AG09309 (cell line): Measurements from ENCODE around the gene SERPINA10.
"Not testable (repeated sequence)": the region's sequence is repeated elsewhere in the genome, so short reads cannot be mapped to it uniquely, and the experiment has no call there.

Experiments
- DNase-seq: peaks from one replicate; pipeline ENCODE4 v3.0.0-alpha.2; 2010; ENCODE audit warnings: low read depth
- H3K4me3 ChIP-seq: 2 replicates; pipeline ENCODE4 v1.5.1; 2011; ENCODE audit warnings: mild to moderate bottlenecking, low read depth, low read length, moderate library complexity; ENCODE audit not compliant: control insufficient read depth
- TF ChIP-seq, protein P1 (sequence below): IDR thresholded peaks from 2 replicates; pipeline ENCODE4 v1.5.1; 2011; ENCODE audit warnings: mild to moderate bottlenecking, low read depth, low read length, inconsistent platforms; ENCODE audit not compliant: insufficient read depth, control insufficient read depth; ENCODE audit errors: missing control alignments

The SERPINA10 gene

DNA sequence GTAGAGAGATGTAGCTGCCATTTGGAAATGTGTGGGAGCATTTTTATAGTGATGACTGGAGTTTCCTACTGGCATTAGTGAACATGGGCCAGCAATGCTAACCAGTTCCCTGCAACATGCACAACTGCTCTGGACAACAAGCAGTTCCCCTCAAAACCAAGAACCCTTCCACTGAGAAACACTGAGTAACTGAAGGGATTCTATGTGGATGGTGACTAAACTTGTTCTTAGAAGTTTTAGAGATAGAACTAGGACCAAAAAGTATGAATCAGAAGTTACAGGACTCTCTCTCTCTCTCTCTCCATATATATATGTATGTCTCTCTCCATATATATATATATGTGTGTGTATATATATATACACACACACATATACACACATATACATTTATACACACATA is 7.9 kb downstream of the SERPINA10 start:
- TF ChIP-seq, protein P1, sequence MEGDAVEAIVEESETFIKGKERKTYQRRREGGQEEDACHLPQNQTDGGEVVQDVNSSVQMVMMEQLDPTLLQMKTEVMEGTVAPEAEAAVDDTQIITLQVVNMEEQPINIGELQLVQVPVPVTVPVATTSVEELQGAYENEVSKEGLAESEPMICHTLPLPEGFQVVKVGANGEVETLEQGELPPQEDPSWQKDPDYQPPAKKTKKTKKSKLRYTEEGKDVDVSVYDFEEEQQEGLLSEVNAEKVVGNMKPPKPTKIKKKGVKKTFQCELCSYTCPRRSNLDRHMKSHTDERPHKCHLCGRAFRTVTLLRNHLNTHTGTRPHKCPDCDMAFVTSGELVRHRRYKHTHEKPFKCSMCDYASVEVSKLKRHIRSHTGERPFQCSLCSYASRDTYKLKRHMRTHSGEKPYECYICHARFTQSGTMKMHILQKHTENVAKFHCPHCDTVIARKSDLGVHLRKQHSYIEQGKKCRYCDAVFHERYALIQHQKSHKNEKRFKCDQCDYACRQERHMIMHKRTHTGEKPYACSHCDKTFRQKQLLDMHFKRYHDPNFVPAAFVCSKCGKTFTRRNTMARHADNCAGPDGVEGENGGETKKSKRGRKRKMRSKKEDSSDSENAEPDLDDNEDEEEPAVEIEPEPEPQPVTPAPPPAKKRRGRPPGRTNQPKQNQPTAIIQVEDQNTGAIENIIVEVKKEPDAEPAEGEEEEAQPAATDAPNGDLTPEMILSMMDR: no peak
- no peak for DNase-seq
- H3K4me3 ChIP-seq: no peak overlapping the region

DNA sequence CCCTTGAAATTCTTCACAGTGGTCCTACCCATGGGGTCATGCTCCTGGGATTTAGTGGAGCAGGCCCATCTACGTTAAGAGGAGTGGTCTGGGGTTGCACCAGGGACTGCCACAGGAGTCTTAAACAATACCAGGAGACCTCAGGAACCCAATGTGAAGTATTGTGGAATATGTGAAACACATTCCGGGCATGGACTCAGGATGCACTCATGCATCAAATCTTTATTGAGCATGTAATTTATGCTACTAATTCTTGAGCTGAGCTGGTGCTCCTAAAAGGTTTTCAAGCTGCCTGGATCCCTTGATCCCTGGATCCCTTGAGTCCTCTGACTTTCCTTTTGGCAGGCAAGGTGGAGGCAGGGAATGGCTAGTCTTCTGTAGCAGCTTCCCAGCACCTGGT is 8.8 kb downstream of the SERPINA10 start:
- H3K4me3 ChIP-seq: no peak overlapping the region
- no peak for DNase-seq
- TF ChIP-seq, protein P1: no peak

DNA sequence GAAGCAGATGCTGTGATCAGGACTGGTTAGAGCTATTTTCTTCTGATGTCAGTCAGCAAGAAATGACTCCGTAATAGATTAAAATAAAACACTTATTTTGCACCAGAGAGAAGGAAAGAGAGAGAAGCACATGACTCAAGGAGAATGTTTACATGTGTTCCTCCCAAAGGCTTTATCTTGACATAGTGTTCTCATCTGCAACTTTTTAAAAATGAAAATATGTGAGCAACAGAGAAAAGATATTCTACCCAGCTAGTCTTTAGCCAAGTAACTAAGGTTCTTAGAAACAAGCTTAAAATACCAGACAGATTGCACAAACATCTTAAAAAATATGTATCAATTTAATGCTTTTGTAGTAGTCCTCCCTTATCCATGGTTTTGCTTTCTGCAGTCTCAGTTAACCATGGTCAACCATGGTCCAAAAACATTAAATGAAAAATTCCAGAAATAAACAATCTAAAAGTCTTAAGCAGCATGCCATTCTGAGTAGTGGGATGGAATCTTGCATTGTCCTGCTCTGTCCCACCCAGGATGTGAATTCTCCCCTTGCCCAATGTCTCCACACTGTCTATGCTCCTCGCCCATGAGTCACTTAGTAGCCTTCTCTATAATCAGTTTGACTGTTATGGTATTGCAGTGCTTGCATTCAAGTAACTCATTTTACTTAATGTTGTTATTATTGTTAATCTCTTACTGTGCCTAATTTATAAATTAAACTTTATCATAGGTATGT is 9.9 kb downstream of the SERPINA10 start:
- TF ChIP-seq, protein P1: no peak
- no peak for DNase-seq
- no peak overlapping the region for H3K4me3 ChIP-seq

DNA sequence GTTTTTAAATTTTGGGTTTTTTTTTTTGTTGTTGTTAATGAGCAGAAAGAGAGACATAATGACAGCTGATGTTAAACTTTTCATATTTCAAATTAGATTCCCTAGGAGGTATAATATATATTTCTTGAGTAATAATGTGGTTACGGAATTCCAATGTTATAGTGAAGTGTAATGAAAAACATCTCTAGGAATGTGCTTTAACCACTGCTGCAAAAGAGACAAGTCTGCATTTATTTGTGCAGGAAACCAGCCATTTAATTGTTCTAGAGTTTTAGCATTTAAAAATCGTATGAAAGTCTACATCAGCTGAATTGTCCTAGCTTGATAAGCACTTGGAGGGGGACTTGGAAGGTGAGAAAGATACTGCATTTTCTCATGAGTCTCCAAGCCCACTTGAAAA is 14.3 kb downstream of the SERPINA10 start:
- TF ChIP-seq, protein P1: no peak
- H3K4me3 ChIP-seq: no peak overlapping the region

DNA sequence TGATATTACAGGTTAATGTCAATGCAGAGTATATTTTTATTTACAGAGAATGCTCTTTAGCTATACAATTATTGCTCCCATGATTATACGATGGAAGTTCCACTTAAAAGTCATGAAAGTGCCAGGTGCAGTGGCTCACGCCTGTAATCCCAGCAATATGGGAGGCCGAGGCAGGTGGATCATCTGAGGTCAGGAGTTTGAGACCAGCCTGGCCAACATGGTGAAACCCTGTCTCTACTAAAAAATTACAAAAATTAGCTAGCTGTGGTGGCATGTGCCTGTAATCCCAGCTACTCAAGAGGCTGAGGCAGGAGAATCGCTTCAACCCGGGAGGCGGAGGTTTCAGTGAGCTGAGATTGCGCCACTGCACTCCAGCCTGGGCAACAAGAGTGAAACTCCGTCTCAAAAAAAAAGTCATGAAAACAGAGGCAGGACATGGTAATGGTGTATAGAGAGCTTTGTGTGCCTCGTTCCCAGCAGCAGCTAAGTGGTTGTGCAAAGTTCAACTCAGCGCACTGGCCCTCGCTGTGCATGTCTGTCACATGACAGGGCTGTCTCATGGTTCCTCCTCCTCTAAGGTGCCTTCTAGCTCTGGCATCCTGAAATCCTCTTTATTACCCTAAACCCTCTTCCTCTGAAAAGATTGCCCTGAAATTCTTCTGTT is 16.0 kb downstream of the SERPINA10 start:
- not testable (repeated sequence) for DNase-seq, H3K4me3 ChIP-seq

More for the DNA sequence above, 14.3 kb downstream of the SERPINA10 start:
- DNase-seq: no peak

DNA sequence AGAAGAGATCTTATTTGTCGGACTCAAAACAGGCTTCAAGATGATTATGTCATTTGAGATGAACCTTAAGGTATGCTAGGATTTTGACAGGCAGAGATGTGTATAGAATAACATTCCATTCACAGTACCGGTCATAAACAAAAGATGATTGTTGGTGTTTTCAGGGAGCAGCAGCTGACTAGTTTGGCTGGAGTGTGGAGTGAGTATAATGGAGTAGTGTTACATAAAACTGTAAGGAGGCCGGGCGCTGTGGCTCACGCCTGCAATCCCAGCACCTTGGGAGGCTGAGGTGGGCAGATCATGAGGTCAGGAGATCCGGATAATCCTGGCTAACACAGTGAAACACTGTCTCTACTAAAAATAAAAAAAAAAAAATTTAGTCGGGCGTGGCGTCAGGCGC is 23.9 kb downstream of the SERPINA10 start:
- H3K4me3 ChIP-seq: no peak overlapping the region
- TF ChIP-seq, protein P1: no peak
- no peak for DNase-seq

DNA sequence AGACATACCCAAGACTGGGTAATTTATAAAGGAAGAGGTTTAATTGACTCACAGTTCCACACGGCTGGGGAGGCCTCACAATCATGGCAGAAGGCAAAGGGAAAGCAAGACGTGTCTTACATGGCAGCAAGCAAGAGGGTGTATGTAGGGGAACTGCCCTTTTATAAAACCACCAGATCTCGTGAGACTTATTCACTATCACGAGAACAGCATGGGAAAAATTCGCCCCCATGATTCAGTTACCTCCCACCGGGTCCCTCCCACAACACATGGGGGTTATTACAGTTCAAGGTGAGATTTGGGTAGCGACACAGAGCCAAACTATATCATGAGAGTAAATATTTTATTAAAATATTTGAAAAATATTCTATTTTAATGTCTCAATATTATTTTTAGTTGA is 24.5 kb downstream of the SERPINA10 start:
- DNase-seq, H3K4me3 ChIP-seq: not testable (repeated sequence)
